GM19238 (cell line): ENCODE measurements around the gene MYL10.

Experiments used
- DNase-seq: peaks from one replicate; pipeline ENCODE4 v3.0.0; 2011; ENCODE audit warnings: low spot score; ENCODE audit not compliant: insufficient read length

The MYL10 gene

DNA sequence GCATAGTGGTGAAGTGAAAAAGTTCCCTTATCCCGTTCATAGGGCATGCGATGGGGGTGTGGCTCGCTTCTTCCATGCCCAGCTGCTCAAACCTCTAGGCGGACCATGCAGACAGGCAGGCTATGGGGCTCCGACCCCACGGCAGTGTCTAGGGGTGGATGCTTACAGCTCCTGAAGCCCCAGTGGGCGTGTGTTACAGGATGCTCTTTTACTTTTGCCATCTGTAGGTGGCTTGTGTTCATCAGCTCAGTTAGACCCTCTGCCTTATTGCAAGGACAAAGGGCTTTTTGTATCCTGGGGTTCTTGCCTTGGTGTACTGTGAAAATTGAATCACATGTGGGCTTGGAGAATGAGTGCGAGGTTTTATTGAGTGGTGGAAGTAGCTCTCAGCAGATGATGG, at the start of gene MYL10:
MYL10 (minus strand) TSS at position 126 of the 400 bp plus-strand sequence. CDS start 178 bp downstream, outside the sequence.
- DNase-seq = no peak

DNA sequence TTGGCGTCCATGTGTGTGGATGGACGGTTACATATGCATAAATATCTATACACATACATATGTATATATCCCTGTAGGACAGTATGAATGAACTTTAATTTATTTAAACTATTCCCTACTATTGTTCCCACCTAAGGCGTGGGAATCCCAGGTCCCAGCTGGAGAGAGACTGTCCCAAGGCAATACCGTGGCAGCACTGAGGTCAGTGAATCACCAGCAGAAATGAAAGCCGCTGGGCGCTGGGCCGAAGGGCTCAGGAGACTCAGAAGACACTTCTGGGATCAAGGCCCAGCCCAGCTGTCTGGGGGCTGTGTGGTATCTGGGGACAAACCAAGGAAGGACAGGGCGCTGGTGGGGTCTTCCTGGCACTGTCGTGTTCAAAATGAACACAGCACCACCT, 49.6 kb upstream of the MYL10 start:
- no peak for DNase-seq

GRCh38 chr7:101677797-101678479, 48.8 kb upstream of the MYL10 start:
- DNase-seq = no peak

GRCh38 chr7:101677391-101677790, 48.3 kb upstream of the MYL10 start:
- DNase-seq = no peak

GRCh38 chr7:101676956-101677355, 47.9 kb upstream of the MYL10 start:
- DNase-seq = no peak

DNA sequence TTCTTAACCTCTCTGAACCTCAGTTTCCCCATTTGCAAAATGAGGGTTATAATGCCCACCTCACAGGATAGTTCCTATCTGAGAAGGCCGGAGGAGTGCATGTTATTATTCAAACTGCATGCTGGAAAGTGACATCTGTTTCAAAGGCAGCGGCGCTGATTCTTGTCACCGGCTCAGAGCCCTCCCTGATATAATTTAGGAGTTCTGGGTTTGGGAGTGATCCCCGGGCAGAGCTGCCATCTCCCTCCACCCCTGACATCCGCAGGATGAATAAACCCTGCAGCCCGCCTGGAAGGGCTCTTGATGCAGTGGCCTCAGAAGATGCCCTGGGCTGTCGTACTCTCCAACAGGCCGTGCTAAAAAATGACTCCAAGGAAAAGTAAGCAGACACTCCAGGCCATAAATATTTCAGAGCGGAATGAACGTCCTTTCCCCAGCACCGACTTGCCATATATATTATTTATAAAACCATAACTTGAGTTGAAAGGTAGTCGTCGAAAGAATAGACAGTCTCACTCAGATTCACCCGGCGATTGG, 47.0 kb upstream of the MYL10 start:
- DNase-seq = no peak

DNA sequence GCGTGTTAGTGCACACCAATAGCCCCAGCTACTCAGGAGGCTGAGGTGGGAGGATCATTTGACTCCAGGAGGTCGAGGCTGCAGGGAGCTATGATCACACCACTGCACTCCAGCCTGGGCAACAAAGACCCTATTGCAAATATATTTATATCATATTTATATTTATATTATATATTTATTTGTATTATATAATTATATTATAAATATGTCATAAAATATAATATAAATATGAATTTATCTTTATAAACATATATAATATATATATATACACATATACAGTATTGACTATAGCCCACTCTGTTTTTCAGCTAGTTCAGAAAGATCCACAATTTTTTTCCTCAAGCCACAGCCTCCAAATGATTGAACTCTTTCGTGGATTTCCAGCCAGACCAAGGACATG, 45.3 kb upstream of the MYL10 start:
- no peak for DNase-seq

DNA sequence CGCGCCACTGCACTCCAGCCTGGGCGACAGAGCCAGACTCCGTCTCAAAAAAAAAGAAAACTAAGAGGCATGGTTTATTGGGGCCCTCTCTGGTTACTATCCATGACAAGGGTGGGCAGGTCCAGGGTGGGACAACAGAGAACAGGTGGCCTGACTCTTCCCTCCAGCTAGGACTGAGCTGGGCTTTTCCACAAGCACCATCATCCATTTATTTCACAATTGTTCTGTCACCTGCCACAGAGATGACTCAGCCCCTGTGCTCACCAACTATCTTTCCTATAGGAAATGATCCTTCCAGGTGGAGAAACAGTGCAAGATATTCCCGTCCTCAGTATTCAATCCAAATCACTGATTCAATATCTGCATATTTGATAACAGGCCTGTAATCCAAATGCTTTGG, 44.9 kb upstream of the MYL10 start:
- no peak for DNase-seq

- DNase-seq = no peak
These were observed 44.2 kb upstream of the MYL10 start for GRCh38 chr7:101673315-101673714.

- DNase-seq = no peak
These were observed 42.6 kb upstream of the MYL10 start for GRCh38 chr7:101671371-101672356.

DNA sequence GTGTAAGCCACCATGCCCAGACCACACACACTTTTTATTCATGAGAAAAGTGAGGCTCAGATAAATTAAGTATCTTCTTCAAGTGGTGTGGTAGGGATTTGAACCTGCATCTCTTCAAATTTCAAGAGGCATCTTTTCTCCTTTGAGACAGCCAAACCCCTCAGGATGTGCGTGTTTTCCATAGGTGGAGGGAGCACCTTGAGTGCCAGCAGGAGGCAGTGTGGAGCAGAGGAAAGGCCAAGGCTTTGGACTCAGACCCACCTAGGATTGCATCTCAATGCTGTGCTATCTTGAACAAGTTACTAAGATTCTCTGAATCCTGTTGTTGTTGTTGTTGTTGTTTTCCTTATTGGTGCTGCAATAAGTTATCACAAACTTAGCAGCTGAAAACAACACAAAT, 40.2 kb upstream of the MYL10 start:
- DNase-seq = no peak

- DNase-seq = no peak
These were observed 39.6 kb upstream of the MYL10 start for GRCh38 chr7:101668726-101669125.

GRCh38 chr7:101667920-101668319, 38.8 kb upstream of the MYL10 start:
- DNase-seq = no peak

- no peak for DNase-seq
These were observed 38.3 kb upstream of the MYL10 start for GRCh38 chr7:101667399-101667798.

DNA sequence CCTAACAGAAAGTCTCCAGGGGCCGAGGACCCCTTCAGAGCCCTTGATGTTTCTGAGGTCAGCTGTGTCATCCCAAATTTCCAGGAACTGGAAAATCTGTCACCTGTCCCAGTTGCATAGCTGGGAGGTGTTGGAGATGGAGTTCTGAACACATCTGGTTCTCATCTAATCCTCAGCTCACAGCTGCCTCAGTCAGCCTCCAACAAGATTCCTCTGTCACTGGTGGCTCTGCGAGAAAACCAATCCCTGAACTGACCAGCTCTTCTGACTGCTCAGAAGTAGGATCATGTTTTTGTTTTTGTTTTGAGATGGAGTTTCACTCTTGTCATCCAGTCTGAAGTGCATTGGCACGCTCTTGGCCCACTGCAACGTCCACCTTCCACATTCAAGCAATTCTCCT, 37.6 kb upstream of the MYL10 start:
- no peak for DNase-seq

DNA sequence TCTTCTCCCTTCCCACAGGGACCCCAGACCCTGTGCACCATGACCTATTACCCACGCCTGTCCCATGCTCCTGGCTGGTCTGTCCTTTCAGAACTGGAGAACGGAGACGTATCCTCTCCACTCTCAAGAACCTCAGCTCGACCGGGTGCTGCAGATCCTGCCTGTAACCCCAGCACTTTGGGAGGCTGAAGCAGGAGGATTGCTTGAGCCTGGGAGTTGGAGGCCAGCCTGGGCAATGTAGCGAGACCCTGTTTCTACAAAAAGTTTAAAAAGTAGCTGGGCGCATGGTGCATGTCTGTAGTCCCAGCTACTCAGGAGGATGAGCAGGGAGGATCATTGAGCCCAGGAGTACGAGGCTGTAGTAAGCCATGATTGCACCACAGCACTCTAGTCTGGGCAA, 37.2 kb upstream of the MYL10 start:
- no peak for DNase-seq

DNA sequence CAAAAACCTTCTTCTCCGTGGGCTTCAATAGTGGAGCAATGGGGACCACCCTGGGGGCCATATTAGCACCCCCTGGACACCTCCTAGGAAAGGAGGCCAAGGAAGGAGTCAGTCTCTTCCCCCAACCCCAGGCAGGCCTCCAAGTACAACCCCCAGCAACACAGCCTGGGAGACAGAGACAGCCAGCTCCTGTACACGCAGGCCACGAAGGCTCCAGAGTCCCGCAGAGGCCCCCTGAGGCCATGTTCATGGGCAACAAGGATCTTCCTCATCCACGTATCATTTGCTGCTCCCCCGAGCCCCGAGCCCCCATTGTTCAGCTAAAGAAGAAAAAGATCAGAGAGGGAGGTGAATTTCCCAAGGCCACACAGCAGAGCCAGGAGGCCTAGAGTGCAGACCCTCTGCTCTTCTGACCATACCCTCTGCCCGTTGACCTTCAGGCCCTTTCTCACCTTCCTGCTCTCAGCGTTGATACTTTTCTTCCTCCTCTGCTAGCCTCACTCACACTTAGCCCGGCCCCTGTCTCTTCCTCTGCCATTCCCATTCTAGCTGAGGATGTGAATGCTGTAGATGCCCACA, 35.9 kb upstream of the MYL10 start:
- no peak for DNase-seq

DNA sequence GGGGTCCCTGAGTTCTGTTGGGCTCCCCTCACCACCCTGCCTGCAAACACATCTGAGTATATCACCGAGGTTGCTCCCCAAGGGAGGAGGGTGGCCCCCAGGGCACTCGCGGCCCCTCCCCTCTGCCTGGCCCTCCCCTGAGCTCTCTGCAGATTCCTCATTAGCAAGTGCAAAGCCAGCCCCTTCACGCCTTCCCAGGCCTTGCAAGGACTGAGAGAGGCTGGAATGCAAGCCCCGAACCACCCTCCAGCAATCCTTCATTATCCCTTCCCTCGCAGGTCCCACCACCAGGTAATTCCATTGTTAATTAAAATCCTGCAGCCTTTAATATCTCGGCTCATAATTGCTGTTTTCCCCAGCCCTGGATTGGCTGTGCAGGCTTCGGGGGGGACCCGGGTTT, 35.3 kb upstream of the MYL10 start:
- DNase-seq = no peak

DNA sequence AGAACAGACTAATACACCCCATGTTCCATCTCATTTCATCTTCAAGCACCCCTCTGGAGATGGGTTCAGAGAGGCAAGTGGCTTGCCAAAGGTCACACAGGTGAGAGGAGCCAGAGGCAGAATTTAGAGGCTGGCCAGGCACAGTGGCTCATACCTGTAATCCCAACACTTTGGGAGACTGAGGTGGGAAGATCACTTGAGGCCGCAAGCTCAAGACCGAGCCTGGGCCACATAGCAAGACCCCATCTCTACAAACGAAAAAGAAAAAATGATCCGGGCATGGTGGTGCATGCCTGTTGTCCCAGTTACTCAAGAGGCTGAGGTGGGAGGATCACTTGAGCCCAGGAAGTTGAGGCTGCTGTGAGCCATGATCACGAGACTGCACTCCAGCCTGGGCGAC, 34.7 kb upstream of the MYL10 start:
- DNase-seq = no peak

DNA sequence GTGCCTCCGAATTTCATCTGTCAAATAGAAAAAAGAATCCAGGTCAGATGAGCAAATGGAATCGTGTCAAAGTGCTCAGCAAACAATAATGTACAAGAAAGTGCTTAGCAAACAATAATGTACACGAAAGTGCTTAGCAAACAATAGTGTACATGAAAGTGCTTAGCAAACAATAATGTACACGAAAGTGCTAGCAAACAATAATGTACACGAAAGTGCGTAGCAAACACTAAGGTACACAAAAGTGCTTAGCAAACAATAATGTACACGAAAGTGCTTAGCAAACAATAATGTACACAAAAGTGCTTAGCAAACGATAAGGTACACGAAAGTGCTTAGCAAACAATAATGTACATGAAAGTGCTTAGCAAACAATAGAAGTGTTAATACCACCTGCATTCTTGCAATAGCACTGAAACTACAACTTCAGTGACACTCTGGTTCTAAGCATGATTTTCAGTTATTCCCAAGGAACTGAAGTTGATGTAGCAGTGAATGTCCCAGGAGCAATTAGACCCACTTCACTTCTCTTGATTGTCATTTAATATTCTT, 33.4 kb upstream of the MYL10 start:
- no peak for DNase-seq

DNA sequence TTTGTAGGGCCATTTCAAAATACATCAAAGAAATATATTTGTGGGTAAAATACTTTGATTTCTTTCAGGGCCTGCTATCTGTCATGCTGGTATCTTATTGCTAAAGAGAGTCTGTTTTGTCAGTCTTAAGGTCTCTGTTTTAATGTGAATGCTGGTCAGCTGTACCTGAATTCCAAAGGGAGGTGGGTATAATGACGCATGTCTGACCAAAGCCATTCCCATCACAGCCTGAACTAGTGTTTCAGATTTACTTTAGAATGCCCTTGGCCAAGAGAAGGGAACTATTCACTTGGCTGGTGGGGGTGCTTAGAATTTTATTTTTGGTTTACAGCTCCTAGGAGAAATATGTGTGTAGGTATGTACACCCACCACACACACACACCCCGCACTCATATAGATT, 30.6 kb upstream of the MYL10 start:
- no peak for DNase-seq

DNA sequence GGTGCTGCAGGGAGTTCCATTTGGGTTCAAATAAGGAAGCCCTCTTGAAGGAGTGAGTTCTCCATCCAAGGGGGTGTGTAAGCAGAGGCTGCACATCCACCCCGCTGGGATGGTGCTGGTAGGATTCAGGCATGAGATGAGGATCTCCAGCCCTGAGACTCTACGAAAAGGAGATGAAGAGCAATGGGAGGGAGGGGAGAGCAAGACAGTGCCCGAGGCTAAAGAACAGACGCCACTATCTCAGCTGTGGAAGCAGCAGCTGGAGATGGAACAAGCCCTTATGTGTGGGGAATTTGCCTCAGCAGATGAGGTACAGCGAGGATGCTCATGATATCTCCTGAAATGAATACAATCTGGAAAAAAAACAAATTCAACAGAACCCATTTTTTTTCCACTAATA, 28.1 kb upstream of the MYL10 start:
- no peak for DNase-seq
